Ishikawa (cell line): Measurements from ENCODE around the gene SMARCD3.

ENCODE experiments used
- CEBPB ChIP-seq: IDR thresholded peaks from 2 replicates; pipeline ENCODE4 v1.6.1; 2012
- CREB1 ChIP-seq: IDR thresholded peaks from 2 replicates; pipeline ENCODE4 v1.6.1; 2012; ENCODE audit warnings: low read depth
- EGR1 ChIP-seq: IDR thresholded peaks from 2 replicates; pipeline ENCODE4 v1.6.1; 2012
- EP300 ChIP-seq: IDR thresholded peaks from 2 replicates; pipeline ENCODE4 v1.6.1; 2012; ENCODE audit warnings: borderline replicate concordance
- FOXM1 ChIP-seq: IDR thresholded peaks from 2 replicates; pipeline ENCODE4 v1.6.1; 2012; ENCODE audit warnings: low read depth, borderline replicate concordance
- MAX ChIP-seq: IDR thresholded peaks from 2 replicates; pipeline ENCODE4 v1.6.1; 2012
- NFIC ChIP-seq: IDR thresholded peaks from 2 replicates; pipeline ENCODE4 v1.6.1; 2012
- RAD21 ChIP-seq: IDR thresholded peaks from 2 replicates; pipeline ENCODE4 v1.6.1; 2012; ENCODE audit warnings: low read depth
- REST ChIP-seq: IDR thresholded peaks from 2 replicates; pipeline ENCODE4 v1.6.1; 2012; ENCODE audit warnings: low read depth, mild to moderate bottlenecking
- TAF1 ChIP-seq: IDR thresholded peaks from 2 replicates; pipeline ENCODE4 v1.6.1; 2012; ENCODE audit warnings: low read depth, mild to moderate bottlenecking
- TCF12 ChIP-seq: IDR thresholded peaks from 2 replicates; pipeline ENCODE4 v1.6.1; 2012; ENCODE audit warnings: low read depth
- TEAD4 ChIP-seq: IDR thresholded peaks from 2 replicates; pipeline ENCODE4 v1.6.1; 2012
- USF1 ChIP-seq: IDR thresholded peaks from 2 replicates; pipeline ENCODE4 v1.6.1; 2012
- YY1 ChIP-seq: IDR thresholded peaks from 2 replicates; pipeline ENCODE4 v1.6.1; 2012; ENCODE audit warnings: low read depth
- ZBTB7A ChIP-seq: IDR thresholded peaks from 2 replicates; pipeline ENCODE4 v1.6.1; 2012; ENCODE audit warnings: low read depth

Gene SMARCD3

DNA sequence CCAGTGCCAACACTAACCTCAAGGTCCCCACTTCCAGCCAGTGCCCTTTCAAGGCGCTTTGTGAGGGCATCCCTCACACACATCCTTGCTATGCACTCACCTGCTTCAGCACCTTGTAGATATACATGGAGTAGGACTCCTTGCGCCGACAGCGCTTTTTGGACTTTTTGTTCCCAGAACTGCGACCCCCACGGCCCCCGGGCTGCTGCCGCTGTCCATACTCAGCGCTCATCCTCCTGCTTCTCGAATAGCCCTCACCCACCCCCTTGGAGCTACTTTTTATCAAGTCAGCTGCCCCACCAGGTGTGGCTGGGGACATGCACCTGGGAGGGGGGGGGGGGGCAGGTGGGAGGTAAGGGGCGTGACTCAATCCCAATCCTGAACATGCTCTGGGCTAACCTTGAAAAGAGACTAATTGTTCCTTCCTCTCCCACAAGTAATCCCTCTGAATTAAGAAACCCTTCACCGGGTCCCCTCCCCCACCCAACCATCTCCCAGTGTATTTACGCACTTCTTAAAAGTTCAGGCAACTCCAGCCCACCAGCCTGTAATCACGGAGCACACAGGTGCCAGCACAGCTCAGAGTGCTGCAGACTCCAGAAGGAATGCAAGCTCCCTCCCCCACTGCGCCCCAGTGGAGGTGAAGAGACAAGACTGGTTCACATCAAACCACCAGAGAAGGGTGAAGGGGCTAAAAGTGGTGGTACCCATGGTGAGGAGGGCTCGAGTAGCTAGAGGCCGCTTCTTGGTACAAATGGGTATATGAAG is 38.2 kb downstream of the SMARCD3 start, which contains the start of gene H2BK1:
H2BK1 (minus strand) TSS at position 402 of the 768 bp plus-strand sequence; CDS start at position 232, 170 bp downstream.
- TF ChIP-seq REST = no peak
- no peak for TF ChIP-seq CEBPB
- TF ChIP-seq EGR1 = no peak
- TF ChIP-seq MAX = no peak
- no peak for TF ChIP-seq YY1
- TF ChIP-seq TAF1 = no peak

GRCh38 chr7:151209588-151209987 is 38.9 kb downstream of the SMARCD3 start:
- no peak for TF ChIP-seq TCF12
- no peak for TF ChIP-seq EGR1
- no peak for TF ChIP-seq RAD21
- TF ChIP-seq MAX = no peak
- TF ChIP-seq CEBPB = no peak
- no peak for TF ChIP-seq NFIC

DNA sequence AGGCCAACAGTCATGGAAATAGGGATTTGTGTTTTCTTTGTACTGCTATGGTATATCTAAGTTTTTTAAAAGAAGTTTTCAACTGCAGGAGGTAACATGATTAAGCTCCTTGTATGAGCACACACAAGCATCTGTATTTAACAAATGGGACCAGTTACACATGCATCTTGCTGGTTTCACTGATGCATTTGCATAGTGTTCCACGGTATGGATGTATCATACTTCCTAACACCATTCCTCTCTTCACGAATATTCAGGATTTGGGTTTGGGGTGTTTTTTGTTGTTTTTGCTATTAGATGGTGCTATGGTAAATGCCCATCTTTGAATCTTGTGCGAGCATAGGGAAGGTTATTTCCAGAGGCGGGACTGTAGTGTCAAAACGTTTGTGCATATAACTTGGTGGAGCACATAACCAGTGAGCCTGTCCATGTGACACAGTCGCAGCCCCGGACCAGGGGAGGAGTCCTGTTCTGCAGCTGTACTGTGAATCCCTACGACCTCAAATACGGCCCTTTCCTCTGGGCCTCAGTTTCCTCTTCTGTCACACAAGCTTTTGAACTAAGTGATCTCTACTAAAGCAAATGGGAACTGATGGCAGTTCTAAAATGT is 40.1 kb downstream of the SMARCD3 start:
- TF ChIP-seq CEBPB = no peak
- TF ChIP-seq EGR1 = no peak
- no peak for TF ChIP-seq TCF12
- no peak for TF ChIP-seq RAD21
- TF ChIP-seq REST = no peak
- no peak for TF ChIP-seq YY1
- no peak for TF ChIP-seq USF1
- no peak for TF ChIP-seq ZBTB7A
- TF ChIP-seq CREB1 = no peak
- no peak for TF ChIP-seq TEAD4
- no peak for TF ChIP-seq FOXM1
- no peak for TF ChIP-seq TAF1
- TF ChIP-seq MAX = no peak
- no peak for TF ChIP-seq NFIC
- no peak for TF ChIP-seq EP300

GRCh38 chr7:151207804-151208203 is 40.7 kb downstream of the SMARCD3 start:
- TF ChIP-seq ZBTB7A (no peak), YY1 (no peak)

DNA sequence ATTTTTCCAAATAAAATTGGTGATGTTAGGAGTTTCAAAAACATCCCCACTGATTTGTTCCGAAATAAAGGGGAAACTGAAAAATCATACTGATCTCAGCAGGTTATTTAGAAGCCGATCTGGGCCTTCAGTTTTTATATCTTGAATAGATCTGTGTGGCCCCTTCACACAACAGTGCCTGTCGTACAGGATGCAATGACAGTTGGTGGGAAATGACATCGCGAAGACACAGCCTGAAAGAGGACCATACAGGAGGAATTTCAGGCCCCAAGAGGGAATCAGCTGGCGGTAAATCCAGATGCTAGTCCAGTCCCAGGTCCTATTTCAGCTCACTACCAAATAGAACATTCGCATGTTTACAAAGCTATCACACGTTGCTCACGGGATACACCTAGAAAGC is 41.2 kb downstream of the SMARCD3 start:
- TF ChIP-seq FOXM1 (no peak), EGR1 (no peak), CREB1 (no peak)

GRCh38 chr7:151206914-151207313 is 41.6 kb downstream of the SMARCD3 start:
- TF ChIP-seq CEBPB = no peak
- TF ChIP-seq NFIC = no peak
- no peak for TF ChIP-seq TEAD4
- TF ChIP-seq TCF12 = no peak
- no peak for TF ChIP-seq REST
- no peak for TF ChIP-seq TAF1
- TF ChIP-seq ZBTB7A = no peak
- no peak for TF ChIP-seq YY1
- TF ChIP-seq CREB1 = no peak
- no peak for TF ChIP-seq FOXM1
- no peak for TF ChIP-seq USF1
- TF ChIP-seq RAD21 = no peak
